Ovary (tissue), 9 donors: ENCODE measurements around the gene NFIB. TPM values are rescaled to one million over a fixed set of nuclear protein-coding genes. Genes with fewer than 3 reads are reported as not detected.

Experiments used
- DNase-seq, 5 donors: peaks; one replicate each; pipeline ENCODE4 v3.0.0-alpha.2; 2019 to 2020
- H3K27ac ChIP-seq, 2 donors: fragments of 200-600 bp; one replicate each; pipeline versions ENCODE4 v1.5.1 to v1.8.0; 2019 to 2022
- H3K27me3 ChIP-seq: fragments of 200-600 bp; one replicate; pipeline ENCODE4 v1.8.0; 2022
- H3K36me3 ChIP-seq: fragments of 200-600 bp; sonication (generic); one replicate; pipeline ENCODE4 v1.5.1; 2019
- H3K4me1 ChIP-seq: one replicate; pipeline ENCODE4 v1.8.1; 2013; ENCODE audit warnings: mild to moderate bottlenecking, moderate library complexity; ENCODE audit not compliant: insufficient read depth
- H3K4me3 ChIP-seq: fragments of 200-600 bp; sonication (generic); one replicate; pipeline ENCODE4 v1.5.1; 2017
- H3K9me3 ChIP-seq, 2 donors: fragments of 200-600 bp in 1 of 2; sonication (generic) in 1 of 2; one replicate each; pipeline versions ENCODE4 v1.5.1 to v1.8.1; 2013 to 2019; ENCODE audit warnings: mild to moderate bottlenecking in 1 of 2, moderate library complexity in 1 of 2
- EP300 ChIP-seq: sonication (generic); formaldehyde crosslinking; IDR thresholded peaks from one replicate; pipeline ENCODE4 v1.6.1; 2017; ENCODE audit warnings: antibody characterized with exemption
- POLR2A ChIP-seq: fragments of 450-650 bp; IDR thresholded peaks from one replicate; pipeline ENCODE4 v1.6.1; 2017; ENCODE audit warnings: antibody characterized with exemption, mild to moderate bottlenecking, moderate library complexity
- WGBS, 3 donors: extraction: QIAGEN DNeasy Blood & Tissue Kit in 1 of 3; methylation state at CpG; one replicate each; pipeline versions ENCODE4 v1.1.5 to v1.1.7; 2013 to 2017; 5-methylcytosine and 5-hydroxymethylcytosine counted together
- intact Hi-C, 4 donors: fragments of 100-400 bp; cut with DNase I; formaldehyde crosslinking; loops; one replicate each; pipeline versions ENCODE4 v1.11.0 to v1.15.1; 2022 to 2023
- polyA plus RNA-seq, 2 donors: library from polyadenylated mRNA; stranded (reverse); fragments of 200-250 nt in 1 of 2; fragments of 350-450 nt in 1 of 2; fragmentation: Illumina TruSeq in 1 of 2; extraction: RNeasy Lipid Tissue Mini Kit (QIAGEN cat#74804) in 1 of 2; gene quantifications; one replicate each; pipeline ENCODE4 v1.2.3, GENCODE V29; 2013 to 2014
- total RNA-seq, 7 donors: library from RNA; depleted of rRNA in 2 of 7; stranded (reverse); fragments of >200 nt in 2 of 7; fragmentation: NEBNext Ultra II Directional in 3 of 7; extraction: Animal tissue kit (Norgen Biotek cat#: 25700) in 3 of 7; gene quantifications; one replicate each; pipeline versions ENCODE4 v1.1.0 to v1.2.4, GENCODE V29; 2016 to 2023
- TF ChIP-seq, protein P1 (sequence below), 3 donors: fragments of 450-650 bp in 2 of 3; fragments of 200-600 bp in 1 of 3; IDR thresholded peaks; one replicate each; pipeline versions ENCODE4 v1.5.1 to v1.8.0; 2016 to 2022; ENCODE audit warnings: antibody characterized with exemption in 3 of 3, mild to moderate bottlenecking in 1 of 3
- donor health status: DM: no; HTN: no; CAD: no; lungs with moderate emphysema.
- donor health status: DM: no; HTN: no; CAD: no.
- donor health status: Bipolar disorder and iron deficiency.
- donor health status: DM: yes; HTN: yes; CAD: no.
- donor health status: DM: no; HTN: no; CAD: no.
- donor health status: DM: yes; HTN: yes; CAD: no.

NFIB gene
- total and polyA plus RNA-seq, 9 donors, result 8.7 to 111 (median 53.2) TPM

DNA sequence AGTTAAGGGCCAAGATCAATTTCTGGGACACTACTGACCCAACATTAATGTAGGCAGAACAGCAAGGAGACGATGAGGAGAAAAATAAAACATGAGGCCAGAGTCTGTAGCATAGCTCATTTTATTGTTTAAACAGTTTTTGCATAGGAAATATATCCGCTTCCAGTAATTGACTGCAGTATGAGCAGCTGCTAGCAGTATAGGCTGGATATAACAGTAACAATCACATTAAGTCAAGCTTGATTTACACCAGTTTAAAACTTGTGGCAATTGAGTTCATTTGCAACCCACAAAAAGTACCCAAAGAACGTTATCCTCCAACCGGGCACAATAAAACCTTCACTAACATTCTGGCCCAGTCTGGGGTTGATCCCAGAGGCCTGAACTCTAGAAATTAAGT lies 232.2 kb downstream of the NFIB start:
- 93 to 95% (median 94%) methylated on average over 4 of the region's 4 CpGs for WGBS, 3 donors
- intact Hi-C loops, result no loop called here
- TF ChIP-seq POLR2A (no peak), EP300 (no peak)
- TF ChIP-seq, protein P1, sequence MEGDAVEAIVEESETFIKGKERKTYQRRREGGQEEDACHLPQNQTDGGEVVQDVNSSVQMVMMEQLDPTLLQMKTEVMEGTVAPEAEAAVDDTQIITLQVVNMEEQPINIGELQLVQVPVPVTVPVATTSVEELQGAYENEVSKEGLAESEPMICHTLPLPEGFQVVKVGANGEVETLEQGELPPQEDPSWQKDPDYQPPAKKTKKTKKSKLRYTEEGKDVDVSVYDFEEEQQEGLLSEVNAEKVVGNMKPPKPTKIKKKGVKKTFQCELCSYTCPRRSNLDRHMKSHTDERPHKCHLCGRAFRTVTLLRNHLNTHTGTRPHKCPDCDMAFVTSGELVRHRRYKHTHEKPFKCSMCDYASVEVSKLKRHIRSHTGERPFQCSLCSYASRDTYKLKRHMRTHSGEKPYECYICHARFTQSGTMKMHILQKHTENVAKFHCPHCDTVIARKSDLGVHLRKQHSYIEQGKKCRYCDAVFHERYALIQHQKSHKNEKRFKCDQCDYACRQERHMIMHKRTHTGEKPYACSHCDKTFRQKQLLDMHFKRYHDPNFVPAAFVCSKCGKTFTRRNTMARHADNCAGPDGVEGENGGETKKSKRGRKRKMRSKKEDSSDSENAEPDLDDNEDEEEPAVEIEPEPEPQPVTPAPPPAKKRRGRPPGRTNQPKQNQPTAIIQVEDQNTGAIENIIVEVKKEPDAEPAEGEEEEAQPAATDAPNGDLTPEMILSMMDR (IDR thresholded peaks at IDR 0.05), result no peak

DNA sequence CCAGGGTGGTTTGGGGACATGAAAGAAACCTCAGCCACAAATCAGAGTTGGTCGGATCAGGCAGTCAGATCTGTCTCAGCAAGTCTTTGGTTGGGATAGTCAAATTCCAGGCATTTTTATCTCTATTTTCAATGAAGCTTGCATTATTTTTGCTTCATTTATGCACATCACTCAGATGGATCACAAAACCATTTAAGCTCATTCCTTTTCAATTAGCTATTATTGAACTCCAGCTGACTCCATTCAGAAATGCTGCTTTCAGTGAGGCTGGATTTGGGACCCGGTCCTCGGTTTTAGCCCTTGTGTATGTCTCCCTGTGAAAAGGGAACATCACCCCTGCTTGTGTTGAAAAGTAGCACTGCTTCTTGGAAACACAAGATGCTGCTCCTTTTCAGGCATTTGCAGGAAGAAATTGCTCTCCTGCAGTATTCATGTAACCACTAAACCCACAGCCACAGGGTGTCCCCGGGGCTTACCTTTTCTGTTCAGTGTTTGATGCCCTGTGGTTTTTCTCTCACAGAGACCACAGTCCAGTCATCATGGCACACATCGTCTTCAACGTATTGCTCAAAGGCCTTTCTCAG lies 232.9 kb downstream of the NFIB start:
- Histone ChIP-seq H3K4me1 (no peaks in the 10 kb centered on the region), H3K27me3 (peaks cover 5% of the 10 kb centered on the region), H3K9me3 (no peaks in the 10 kb centered on the region), H3K27ac (no peak overlapping the region), H3K36me3 (no peaks in the 10 kb centered on the region), H3K4me3 (no peak overlapping the region)
- no peak for DNase-seq
- TF ChIP-seq EP300 (no peak), POLR2A (no peak)
- TF ChIP-seq, protein P1 (IDR thresholded peaks at IDR 0.05), result no peak
- 74 to 80% (median 75%) methylated on average over 6 of the region's 6 CpGs for WGBS, 3 donors
- intact Hi-C loops, result no loop called here

More for the DNA sequence above, 232.2 kb downstream of the NFIB start:
- Histone ChIP-seq H3K27ac (no peak overlapping the region), H3K27me3 (peaks cover 5% of the 10 kb centered on the region), H3K36me3 (no peaks in the 10 kb centered on the region), H3K4me1 (no peaks in the 10 kb centered on the region), H3K4me3 (no peak overlapping the region), H3K9me3 (no peaks in the 10 kb centered on the region)
- no peak for DNase-seq

DNA sequence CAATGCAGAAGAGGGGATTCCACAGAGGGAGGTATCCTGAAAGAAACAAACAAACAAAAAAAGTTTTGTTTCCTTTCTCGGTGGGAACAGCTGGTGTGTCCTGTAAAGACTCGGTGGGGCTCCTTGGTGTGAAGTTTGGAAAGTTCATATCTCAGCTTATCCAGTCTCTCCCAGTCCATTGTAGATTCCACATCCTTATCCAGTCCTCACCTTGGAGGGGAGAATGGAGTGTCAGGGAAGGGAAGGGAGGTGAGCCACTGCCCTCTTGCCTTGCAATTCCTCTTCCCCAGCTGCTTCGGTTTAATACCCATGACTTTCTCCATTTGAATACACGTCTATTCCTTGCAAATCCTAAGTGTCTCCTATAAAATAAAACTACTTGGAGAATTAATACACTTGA lies 234.5 kb downstream of the NFIB start:
- no peak overlapping the region for H3K27ac ChIP-seq
- H3K4me3 ChIP-seq, result no peak overlapping the region
- 75 to 81% (median 75%) methylated on average over 4 of the region's 4 CpGs for WGBS, 3 donors
- TF ChIP-seq EP300 (no peak), POLR2A (no peak)
- TF ChIP-seq, protein P1 (IDR thresholded peaks at IDR 0.05), result no peak
- no peak for DNase-seq
- no peaks in the 10 kb centered on the region for H3K4me1 ChIP-seq
- no peaks in the 10 kb centered on the region for H3K36me3 ChIP-seq
- intact Hi-C loops, result no loop called here
- H3K27me3 ChIP-seq, result peaks cover 5% of the 10 kb centered on the region
- no peaks in the 10 kb centered on the region for H3K9me3 ChIP-seq

DNA sequence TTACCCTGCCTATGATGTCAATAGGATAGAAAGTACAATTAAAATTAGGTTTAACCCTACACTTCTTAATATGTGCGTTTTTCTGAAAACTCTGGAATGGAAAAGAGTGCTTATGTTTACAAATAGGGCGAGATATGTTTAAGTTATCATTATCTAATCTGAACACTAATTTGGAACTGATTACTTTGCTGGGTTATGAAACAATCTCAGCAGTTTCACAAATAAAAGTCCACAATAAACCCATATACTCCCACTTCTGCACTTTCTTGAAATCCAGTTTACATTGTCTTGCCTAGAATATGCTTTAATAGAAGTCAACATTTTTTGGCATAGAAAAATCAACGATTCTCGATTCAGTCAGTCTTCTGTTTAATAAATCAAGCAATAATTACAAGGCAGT lies 236.3 kb downstream of the NFIB start:
- H3K4me1 ChIP-seq, result no peaks in the 10 kb centered on the region
- H3K4me3 ChIP-seq, result no peak overlapping the region
- TF ChIP-seq EP300 (no peak), POLR2A (no peak)
- TF ChIP-seq, protein P1 (IDR thresholded peaks at IDR 0.05), result no peak
- no peak for DNase-seq
- H3K27me3 ChIP-seq, result peaks cover 5% of the 10 kb centered on the region
- intact Hi-C loops, result no loop called here
- H3K9me3 ChIP-seq, result no peaks in the 10 kb centered on the region
- 29 to 48% (median 40%) methylated on average over 4 of the region's 4 CpGs for WGBS, 3 donors
- no peak overlapping the region for H3K27ac ChIP-seq
- H3K36me3 ChIP-seq, result no peaks in the 10 kb centered on the region
